ENCODE results near the gene LPCAT4.

The LPCAT4 gene

GRCh38 chr15:34314491-34315490 is 52.2 kb downstream of the LPCAT4 start:
- no peaks in the 10 kb centered on the region for H3K9me3 ChIP-seq (ENCODE audit: insufficient read depth, low read depth, low read length)
- 94% methylated on average over 3 of the region's 3 CpGs for WGBS
- H3K4me1 ChIP-seq (ENCODE audit: insufficient read depth, low read length), result peaks cover 9% of the 10 kb centered on the region
- no peak overlapping the region for H3K9ac ChIP-seq (ENCODE audit: low read depth, low read length)
- H3K27ac ChIP-seq (ENCODE audit: low read depth, low read length), result no peak overlapping the region
- no peaks in the 10 kb centered on the region for H3K36me3 ChIP-seq (ENCODE audit: insufficient read depth, low read length)
- no peak overlapping the region for H3K4me3 ChIP-seq (ENCODE audit: low read length)
- H3K27me3 ChIP-seq (ENCODE audit: insufficient read depth, low read length), result no peaks in the 10 kb centered on the region

- Histone ChIP-seq H3K9me3 (ENCODE audit: insufficient read depth, low read depth, low read length) (no peaks in the 10 kb centered on the region), H3K36me3 (ENCODE audit: insufficient read depth, low read length) (no peaks in the 10 kb centered on the region), H3K4me3 (ENCODE audit: low read length) (no peak overlapping the region), H3K4me1 (ENCODE audit: insufficient read depth, low read length) (no peaks in the 10 kb centered on the region), H3K9ac (ENCODE audit: low read depth, low read length) (no peak overlapping the region), H3K27ac (ENCODE audit: low read depth, low read length) (no peak overlapping the region), H3K27me3 (ENCODE audit: insufficient read depth, low read length) (no peaks in the 10 kb centered on the region)
- 90% methylated on average over 1 of the region's 1 CpG for WGBS
These were observed 55.4 kb downstream of the LPCAT4 start for GRCh38 chr15:34311563-34311962.

Data from HUES64 (cell line).